GM10847 (cell line): ENCODE results near the gene RRP1B.

Experiments
- POLR2A ChIP-seq: IDR thresholded peaks from 2 replicates; pipeline ENCODE4 v1.6.1; 2011; ENCODE audit not compliant: insufficient read length; ENCODE audit errors: extremely low read depth

The RRP1B gene

GRCh38 chr21:43686811-43687565 lies 27.6 kb downstream of the RRP1B start:
- no peak for TF ChIP-seq POLR2A

GRCh38 chr21:43687566-43688399 lies 28.4 kb downstream of the RRP1B start:
- TF ChIP-seq POLR2A = no peak

GRCh38 chr21:43688906-43689305 lies 29.5 kb downstream of the RRP1B start:
- no peak for TF ChIP-seq POLR2A

DNA sequence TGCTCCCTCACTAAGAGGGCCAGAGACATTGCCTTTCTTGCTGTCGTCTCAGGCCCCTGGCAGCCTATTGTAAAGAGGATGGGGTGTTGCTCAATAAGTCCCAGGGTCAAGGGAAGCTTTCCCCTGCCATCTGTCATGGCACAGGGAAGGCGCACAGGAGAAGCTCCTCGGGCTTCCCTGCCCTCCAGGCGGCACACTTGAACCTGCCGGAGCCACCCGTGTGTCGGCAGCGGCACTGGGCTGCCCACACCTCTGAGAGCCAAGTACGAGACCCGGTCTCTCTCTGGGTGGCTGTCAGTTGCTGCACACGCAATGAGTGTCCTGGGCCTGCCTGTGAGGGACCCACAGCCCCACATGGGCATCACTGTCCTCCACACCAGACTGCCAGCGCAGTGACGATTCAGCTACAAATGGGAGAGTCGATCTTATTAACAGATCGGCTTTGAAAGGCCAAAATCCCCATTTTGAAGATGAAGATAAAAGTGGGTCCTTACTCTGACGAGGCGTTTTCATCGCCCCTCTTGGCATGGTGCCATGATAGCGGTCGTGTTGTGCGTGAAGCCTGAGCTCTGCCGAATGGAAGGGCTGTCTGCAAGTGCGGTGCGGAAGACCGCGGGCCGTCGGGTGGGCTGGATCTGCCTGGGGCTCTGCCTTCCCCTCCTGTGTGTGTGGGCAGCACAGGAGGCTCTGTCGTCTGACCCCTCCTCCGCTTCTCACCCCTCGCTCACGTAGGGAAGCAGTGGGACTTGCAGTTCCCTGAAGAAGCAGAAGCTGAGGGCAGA lies 30.4 kb downstream of the RRP1B start:
- TF ChIP-seq POLR2A = no peak

- TF ChIP-seq POLR2A = no peak
Measured at GRCh38 chr21:43690346-43690745, 31.0 kb downstream of the RRP1B start.

DNA sequence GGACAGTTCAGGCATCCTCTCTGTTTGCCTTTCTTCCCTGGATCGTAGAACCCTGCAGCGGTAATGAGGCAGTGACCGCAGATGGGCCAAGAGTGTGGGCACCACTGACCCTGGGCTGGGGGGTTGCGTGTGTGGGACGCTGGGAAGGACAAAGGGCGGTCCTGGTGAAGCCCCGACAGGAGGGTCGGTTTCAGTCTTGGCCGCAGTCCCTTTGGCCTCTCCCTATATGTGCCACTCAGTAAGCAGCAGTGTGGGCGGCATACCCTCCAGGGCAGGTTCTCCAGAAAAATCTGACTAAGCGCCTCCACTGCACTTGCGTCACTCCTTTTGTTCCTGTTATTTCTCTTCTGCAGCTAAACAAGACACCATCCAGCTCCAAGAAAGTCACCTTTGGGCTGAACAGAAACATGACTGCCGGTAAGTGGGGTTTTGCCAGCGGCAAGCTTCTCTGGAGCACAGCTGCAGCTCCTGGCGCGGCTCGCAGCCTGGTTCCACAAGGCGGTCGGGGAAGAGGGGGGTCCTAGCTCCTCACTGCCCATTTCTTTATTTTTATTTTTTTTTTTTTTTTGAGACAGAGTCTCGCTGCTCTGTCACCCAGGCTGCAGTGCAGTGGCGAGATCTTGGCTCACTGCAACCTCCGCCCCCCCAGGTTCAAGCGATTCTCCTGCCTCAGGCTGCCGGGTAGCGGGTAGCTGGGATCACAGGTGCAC lies 31.9 kb downstream of the RRP1B start:
- TF ChIP-seq POLR2A = no peak

- no peak for TF ChIP-seq POLR2A
Measured at GRCh38 chr21:43691801-43692200, 32.4 kb downstream of the RRP1B start.

- TF ChIP-seq POLR2A = no peak
Measured at GRCh38 chr21:43692949-43693348, 33.6 kb downstream of the RRP1B start.

DNA sequence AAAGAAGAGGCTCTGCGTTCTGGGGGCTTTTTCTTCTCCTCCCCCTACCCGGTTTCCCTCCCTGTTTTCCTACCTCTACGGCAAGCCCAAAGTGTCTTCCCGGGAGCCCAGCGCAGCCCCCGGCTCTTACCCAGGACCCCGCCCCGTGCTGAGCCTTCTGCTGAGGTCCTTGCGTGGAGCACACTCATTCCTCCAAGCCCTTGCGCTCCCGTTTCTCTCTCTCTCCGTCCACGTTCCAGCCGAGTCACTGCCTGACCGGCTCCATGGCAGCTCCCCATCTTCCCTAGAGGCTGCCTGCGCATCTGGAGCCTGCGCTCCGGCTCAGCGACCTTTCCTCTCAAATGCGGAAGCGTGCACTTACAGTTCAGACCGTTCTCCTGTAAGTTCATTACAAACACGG lies 34.6 kb downstream of the RRP1B start:
- TF ChIP-seq POLR2A = no peak

DNA sequence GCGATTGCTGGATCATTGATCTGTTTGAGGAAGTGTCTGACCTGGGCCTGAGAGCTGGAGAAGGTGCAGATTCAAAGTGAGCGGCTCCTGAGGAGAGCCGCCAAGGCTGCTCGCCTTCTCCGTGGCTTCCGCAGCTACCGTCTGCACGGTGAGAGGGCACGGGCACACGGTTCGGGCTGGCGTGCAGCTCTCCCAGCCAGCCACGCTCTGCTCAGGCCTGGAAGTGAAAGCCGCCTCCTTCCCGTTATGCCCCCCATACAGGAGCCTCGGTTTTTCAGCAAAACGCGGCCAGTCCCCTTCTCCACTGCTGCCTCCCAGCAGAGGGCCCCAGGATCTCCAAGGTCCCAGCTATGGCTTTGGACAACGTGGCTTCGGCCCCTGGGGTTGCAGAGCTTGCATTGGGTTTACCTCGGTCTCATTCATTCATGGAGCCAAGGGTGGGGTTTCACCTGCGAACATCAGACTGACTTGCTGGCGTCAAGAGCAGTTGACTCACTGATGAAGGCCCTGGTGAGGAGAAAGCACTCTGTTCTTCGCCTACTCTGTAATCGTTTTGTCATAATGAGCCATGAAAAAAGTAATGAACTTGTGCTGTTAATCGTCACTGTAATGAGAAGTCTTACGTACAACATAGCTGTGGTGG lies 35.2 kb downstream of the RRP1B start:
- TF ChIP-seq POLR2A = no peak

GRCh38 chr21:43696214-43696613 lies 36.9 kb downstream of the RRP1B start:
- TF ChIP-seq POLR2A = no peak

GRCh38 chr21:43697758-43698643 lies 38.6 kb downstream of the RRP1B start:
- no peak for TF ChIP-seq POLR2A

- TF ChIP-seq POLR2A = no peak
Measured at GRCh38 chr21:43699933-43700599, 40.7 kb downstream of the RRP1B start.
